Breast epithelium (tissue), 4 donors: ENCODE results near the gene PRKCE. TPM values are rescaled to one million over a fixed set of nuclear protein-coding genes. Genes with fewer than 3 reads are reported as not detected.

Experiments
- DNase-seq, 2 donors: peaks; one replicate each; pipeline ENCODE4 v3.0.0-alpha.2; 2019; ENCODE audit warnings: low spot score in 2 of 2
- H3K27ac ChIP-seq, 2 donors: fragments of 200-600 bp; sonication (generic) in 1 of 2; one replicate each; pipeline ENCODE4 v1.5.1; 2016 to 2019; ENCODE audit warnings: mild to moderate bottlenecking in 1 of 2
- H3K27me3 ChIP-seq, 2 donors: fragments of 200-600 bp; sonication (generic) in 1 of 2; one replicate each; pipeline versions ENCODE4 v1.5.1 to v1.6.0; 2017 to 2019; ENCODE audit warnings: control low read depth in 1 of 2, mild to moderate bottlenecking in 1 of 2
- H3K36me3 ChIP-seq: fragments of 200-600 bp; one replicate; pipeline ENCODE4 v1.5.1; 2019
- H3K4me1 ChIP-seq, 2 donors: fragments of 200-600 bp; sonication (generic); one replicate each; pipeline ENCODE4 v1.5.1; 2016 to 2019; ENCODE audit warnings: control low read depth in 1 of 2
- H3K4me3 ChIP-seq, 3 donors: fragments of 200-600 bp; sonication (generic); 1 replicate in 2 of 3; 2 replicates in 1 of 3; pipeline ENCODE4 v1.5.1; 2016 to 2019; ENCODE audit warnings: mild to moderate bottlenecking in 3 of 3, moderate library complexity in 2 of 3
- H3K9me3 ChIP-seq, 2 donors: fragments of 200-600 bp; sonication (generic) in 1 of 2; one replicate each; pipeline ENCODE4 v1.5.1; 2016 to 2019; ENCODE audit warnings: control low read depth in 1 of 2
- CTCF ChIP-seq, 3 donors: fragments of 450-650 bp; IDR thresholded peaks; one replicate each; pipeline ENCODE4 v1.5.1; 2016 to 2017; ENCODE audit warnings: antibody characterized with exemption in 3 of 3, mild to moderate bottlenecking in 3 of 3, moderate library complexity in 3 of 3
- POLR2A ChIP-seq: fragments of 450-650 bp; IDR thresholded peaks from one replicate; pipeline ENCODE4 v1.6.1; 2016; ENCODE audit warnings: antibody characterized with exemption, mild to moderate bottlenecking, moderate library complexity
- POLR2AphosphoS5 ChIP-seq, 3 donors: sonication (generic); formaldehyde crosslinking; IDR thresholded peaks; one replicate each; pipeline ENCODE4 v1.6.1; 2017; ENCODE audit warnings: antibody characterized with exemption in 3 of 3
- intact Hi-C: fragments of 100-400 bp; cut with DNase I; formaldehyde crosslinking; loops from one replicate; pipeline ENCODE4 v1.15.1; 2023; ENCODE audit warnings: low total_unique reads
- total RNA-seq, 3 donors: library from RNA; depleted of rRNA; stranded (reverse); fragments of >200 nt; gene quantifications; one replicate each; pipeline ENCODE4 v1.1.0, GENCODE V29; 2016

Gene PRKCE
- total RNA-seq, 3 donors from 2014 or later, result 20.6 to 34.0 (median 23.6) TPM

- no peak for DNase-seq
- intact Hi-C loops, result no loop called here
- TF ChIP-seq POLR2AphosphoS5 (IDR thresholded peaks at IDR 0.05) (no peak), CTCF (IDR thresholded peaks at IDR 0.05) (no peak), POLR2A (no peak)
- H3K9me3 ChIP-seq, result no peaks in the 10 kb centered on the region
- peak overlapping the region in 1 of 3 donors; percentile 27 for H3K4me3 ChIP-seq
- no peaks in the 10 kb centered on the region for H3K36me3 ChIP-seq
- H3K27ac ChIP-seq, result peak overlapping the region; percentile 79 to 82
- no peaks in the 10 kb centered on the region for H3K27me3 ChIP-seq
- peaks cover 3 to 42% of the 10 kb centered on the region in 2 donors for H3K4me1 ChIP-seq
Observed at GRCh38 chr2:45822272-45822630, 170.8 kb downstream of the PRKCE start.

- DNase-seq, result peak; percentile 79 to 97
- Histone ChIP-seq H3K4me3 (no peak overlapping the region), H3K4me1 (peaks cover 3 to 35% of the 10 kb centered on the region in 2 donors), H3K9me3 (no peaks in the 10 kb centered on the region), H3K36me3 (no peaks in the 10 kb centered on the region), H3K27me3 (no peaks in the 10 kb centered on the region), H3K27ac (peak overlapping the region; percentile 78 to 79)
- intact Hi-C loops, result no loop called here
- TF ChIP-seq POLR2AphosphoS5 (IDR thresholded peaks at IDR 0.05), result peak; percentile 40 to 80 (median 64)
- no peak for TF ChIP-seq POLR2A
Observed at GRCh38 chr2:45823723-45824206, 172.3 kb downstream of the PRKCE start.

GRCh38 chr2:45825001-45825651, 173.7 kb downstream of the PRKCE start:
- peaks cover 0 to under 1% of the 10 kb centered on the region in 2 donors for H3K9me3 ChIP-seq
- peak overlapping the region; percentile 3 to 8 for H3K27ac ChIP-seq
- no peaks in the 10 kb centered on the region for H3K36me3 ChIP-seq
- TF ChIP-seq POLR2AphosphoS5 (IDR thresholded peaks at IDR 0.05) (no peak), CTCF (IDR thresholded peaks at IDR 0.05) (no peak), POLR2A (no peak)
- DNase-seq, result no peak
- peaks cover 3 to 26% of the 10 kb centered on the region in 2 donors for H3K4me1 ChIP-seq
- H3K27me3 ChIP-seq, result no peaks in the 10 kb centered on the region
- intact Hi-C loops, result no loop called here
- H3K4me3 ChIP-seq, result no peak overlapping the region

- Histone ChIP-seq H3K4me3 (no peak overlapping the region), H3K4me1 (peaks cover 3 to 24% of the 10 kb centered on the region in 2 donors), H3K36me3 (no peaks in the 10 kb centered on the region), H3K27ac (no peak overlapping the region), H3K27me3 (no peaks in the 10 kb centered on the region), H3K9me3 (peaks cover 0 to 9% of the 10 kb centered on the region in 2 donors)
- no peak for TF ChIP-seq CTCF (IDR thresholded peaks at IDR 0.05)
- no peak for TF ChIP-seq POLR2A
- TF ChIP-seq POLR2AphosphoS5 (IDR thresholded peaks at IDR 0.05), result no peak
- intact Hi-C loops, result no loop called here
- DNase-seq, result no peak
Observed at GRCh38 chr2:45826460-45826859, 175.0 kb downstream of the PRKCE start.

GRCh38 chr2:45826884-45827635, 175.6 kb downstream of the PRKCE start:
- Histone ChIP-seq H3K27me3 (no peaks in the 10 kb centered on the region), H3K9me3 (peaks cover 0 to 9% of the 10 kb centered on the region in 2 donors), H3K4me1 (peaks cover 3 to 18% of the 10 kb centered on the region in 2 donors), H3K27ac (peak overlapping the region in 1 of 2 donors; percentile 8), H3K36me3 (no peaks in the 10 kb centered on the region), H3K4me3 (no peak overlapping the region)
- no peak for DNase-seq
- intact Hi-C loops, result no loop called here
- TF ChIP-seq POLR2A (no peak), CTCF (IDR thresholded peaks at IDR 0.05) (no peak), POLR2AphosphoS5 (IDR thresholded peaks at IDR 0.05) (no peak)
